ENCODE measurements around the gene CACNA1C.

- TF ChIP-seq CTCF (IDR thresholded peaks at IDR 0.05; ENCODE audit: borderline replicate concordance, extremely low read depth, low read length, poor library complexity, severe bottlenecking): no peak
- TF ChIP-seq EZH2 (IDR thresholded peaks at IDR 0.05; ENCODE audit: borderline replicate concordance, low read depth, low read length, severe bottlenecking): no peak
Observed at GRCh38 chr12:2309647-2310046, 256.9 kb downstream of the CACNA1C start.

Data from DND-41 (cell line).